PFSK-1 (cell line): ENCODE data around the gene SNRPA1.

Experiments used
- FOXP2 ChIP-seq: optimal IDR thresholded peaks from 2 replicates; pipeline ENCODE3; 2011; ENCODE audit warnings: borderline replicate concordance, control low read depth, inconsistent platforms; ENCODE audit not compliant: insufficient read depth; ENCODE audit errors: extremely low read length, extremely low read depth
- POLR2AphosphoS5 ChIP-seq: IDR thresholded peaks from 2 replicates; pipeline ENCODE4 v1.6.1; 2012; ENCODE audit warnings: low read depth, mild to moderate bottlenecking, control low read depth, low read length, moderate library complexity
- REST ChIP-seq, 2 experiments: IDR thresholded peaks; 2 replicates each; pipeline versions ENCODE4 v1.6.1 to v1.8.0; 2011 to 2012; ENCODE audit warnings: low read depth in 2 of 2, low read length in 2 of 2, control low read depth in 1 of 2, inconsistent platforms in 1 of 2, mild to moderate bottlenecking in 1 of 2, moderate library complexity in 1 of 2; ENCODE audit not compliant: insufficient read depth in 1 of 2
- SIN3A ChIP-seq: IDR thresholded peaks from 2 replicates; pipeline ENCODE4 v1.6.1; 2012; ENCODE audit warnings: mild to moderate bottlenecking, low read length, moderate library complexity, borderline replicate concordance; ENCODE audit not compliant: insufficient read depth
- TAF1 ChIP-seq: IDR thresholded peaks from 2 replicates; pipeline ENCODE4 v1.6.1; 2012; ENCODE audit warnings: low read length, control low read depth, borderline replicate concordance; ENCODE audit not compliant: insufficient read depth

SNRPA1 gene

GRCh38 chr15:101307048-101307896 is 12.2 kb upstream of the SNRPA1 start:
- TF ChIP-seq SIN3A (no peak), TAF1 (no peak), FOXP2 (no peak), POLR2AphosphoS5 (no peak), REST (IDR thresholded peaks at IDR 0.05; ENCODE audit: insufficient read depth in 1 of 2, low read depth in 2 of 2, low read length in 2 of 2) (no peak)

- TF ChIP-seq SIN3A (no peak), POLR2AphosphoS5 (no peak), TAF1 (no peak), FOXP2 (no peak), REST (IDR thresholded peaks at IDR 0.05; ENCODE audit: insufficient read depth in 1 of 2, low read depth in 2 of 2, low read length in 2 of 2) (no peak)
These were observed 11.4 kb upstream of the SNRPA1 start for GRCh38 chr15:101306341-101307047.

- no peak for TF ChIP-seq FOXP2
- no peak for TF ChIP-seq POLR2AphosphoS5
- no peak for TF ChIP-seq SIN3A
- TF ChIP-seq TAF1 = no peak
- no peak for TF ChIP-seq REST (IDR thresholded peaks at IDR 0.05; ENCODE audit: insufficient read depth in 1 of 2, low read depth in 2 of 2, low read length in 2 of 2)
These were observed 10.8 kb upstream of the SNRPA1 start for GRCh38 chr15:101305820-101306255.

GRCh38 chr15:101303408-101303807 is 8.4 kb upstream of the SNRPA1 start:
- TF ChIP-seq POLR2AphosphoS5 (no peak), SIN3A (no peak), TAF1 (no peak), FOXP2 (no peak), REST (IDR thresholded peaks at IDR 0.05; ENCODE audit: insufficient read depth in 1 of 2, low read depth in 2 of 2, low read length in 2 of 2) (no peak)
